PC-9 (cell line): ENCODE measurements around the gene SLC7A11.

ENCODE experiments used
- CTCF ChIP-seq: fragments of 200-600 bp; sonication (generic); conservative IDR thresholded peaks from 2 replicates; pipeline ENCODE4 v1.6.1; 2017; ENCODE audit warnings: mixed run types, antibody characterized with exemption, mild to moderate bottlenecking, moderate library complexity
- EZH2 ChIP-seq: fragments of 200-600 bp; sonication (generic); IDR thresholded peaks from 2 replicates; pipeline ENCODE4 v1.8.0; 2017; ENCODE audit warnings: antibody characterized with exemption, low read depth

- no peak for TF ChIP-seq EZH2
- no peak for TF ChIP-seq CTCF
These were observed 5.9 kb upstream of the SLC7A11 start for GRCh38 chr4:138248058-138248457.
